GM18867 (cell line): ENCODE results near the gene JMJD7.

ENCODE experiments used
- ATAC-seq: cut with Tn5 transposase; IDR thresholded peaks from one replicate; pipeline ENCODE4 v1.9.1; 2021; ENCODE audit warnings: mild to moderate bottlenecking, moderate library complexity; ENCODE audit not compliant: unreplicated experiment

JMJD7 gene

GRCh38 chr15:41839781-41840491 is 12.0 kb downstream of the JMJD7 start:
- no peak for ATAC-seq

- ATAC-seq = no peak
Measured at GRCh38 chr15:41840673-41841072, 12.8 kb downstream of the JMJD7 start.

- no peak for ATAC-seq
Measured at GRCh38 chr15:41841131-41841530, 13.2 kb downstream of the JMJD7 start.

- no peak for ATAC-seq
Measured at GRCh38 chr15:41842229-41842628, 14.3 kb downstream of the JMJD7 start.

GRCh38 chr15:41843571-41843970 is 15.7 kb downstream of the JMJD7 start:
- ATAC-seq = no peak

- no peak for ATAC-seq
Measured at GRCh38 chr15:41844814-41845213, 16.9 kb downstream of the JMJD7 start.

- no peak for ATAC-seq
Measured at GRCh38 chr15:41847206-41847605, 19.3 kb downstream of the JMJD7 start.

GRCh38 chr15:41847981-41848380 is 20.1 kb downstream of the JMJD7 start:
- ATAC-seq = no peak

- ATAC-seq = no peak
Measured at GRCh38 chr15:41848631-41849030, 20.7 kb downstream of the JMJD7 start.

GRCh38 chr15:41849204-41849603 is 21.3 kb downstream of the JMJD7 start:
- no peak for ATAC-seq

GRCh38 chr15:41849861-41850260 is 22.0 kb downstream of the JMJD7 start:
- no peak for ATAC-seq

- ATAC-seq = no peak
Measured at GRCh38 chr15:41850482-41851166, 22.7 kb downstream of the JMJD7 start.

GRCh38 chr15:41851167-41851523 is 23.3 kb downstream of the JMJD7 start:
- no peak for ATAC-seq

GRCh38 chr15:41851755-41852370 is 24.0 kb downstream of the JMJD7 start:
- no peak for ATAC-seq

- ATAC-seq = no peak
Measured at GRCh38 chr15:41852736-41853590, 25.1 kb downstream of the JMJD7 start.

- ATAC-seq = no peak
Measured at GRCh38 chr15:41853831-41854230, 25.9 kb downstream of the JMJD7 start.

- no peak for ATAC-seq
Measured at GRCh38 chr15:41854443-41854842, 26.6 kb downstream of the JMJD7 start.

- ATAC-seq = no peak
Measured at GRCh38 chr15:41855261-41855961, 27.5 kb downstream of the JMJD7 start.

- ATAC-seq = no peak
Measured at GRCh38 chr15:41856262-41856661, 28.4 kb downstream of the JMJD7 start.

- ATAC-seq = no peak
Measured at GRCh38 chr15:41856716-41857115, 28.8 kb downstream of the JMJD7 start.

GRCh38 chr15:41857316-41857715 is 29.4 kb downstream of the JMJD7 start:
- no peak for ATAC-seq
